Esophagus squamous epithelium (tissue), 5 donors: ENCODE results near the gene PRKCE. TPM values are rescaled to one million over a fixed set of nuclear protein-coding genes. Genes with fewer than 3 reads are reported as not detected.

Experiments
- DNase-seq: peaks from one replicate; lab custom pipeline; 2025; lab: John Stamatoyannopoulos, UW
- H3K27ac ChIP-seq, 4 donors: fragments of 200-600 bp; sonication (generic); one replicate each; pipeline ENCODE4 v1.5.1; 2016 to 2019; ENCODE audit warnings: mild to moderate bottlenecking in 1 of 4
- H3K27me3 ChIP-seq, 4 donors: fragments of 200-600 bp; sonication (generic); 1 replicate in 3 of 4; 2 replicates in 1 of 4; pipeline versions ENCODE4 v1.5.1 to v1.6.0; 2017 to 2021; ENCODE audit warnings: antibody characterized with exemption in 1 of 4
- H3K36me3 ChIP-seq, 3 donors: fragments of 200-600 bp; sonication (generic); one replicate each; pipeline ENCODE4 v1.5.1; 2016 to 2019
- H3K4me1 ChIP-seq, 3 donors: fragments of 200-600 bp; sonication (generic); one replicate each; pipeline ENCODE4 v1.5.1; 2017 to 2019
- H3K4me3 ChIP-seq, 4 donors: fragments of 200-600 bp; sonication (generic); 1 replicate in 3 of 4; 2 replicates in 1 of 4; pipeline ENCODE4 v1.5.1; 2016 to 2019; ENCODE audit warnings: mild to moderate bottlenecking in 2 of 4, moderate library complexity in 1 of 4
- H3K9me3 ChIP-seq, 3 donors: fragments of 200-600 bp; sonication (generic); one replicate each; pipeline ENCODE4 v1.5.1; 2016 to 2019
- CTCF ChIP-seq, 6 experiments: fragments of 450-650 bp in 4 of 6; fragments of 200-600 bp in 2 of 6; sonication (generic) in 2 of 6; IDR thresholded peaks; one replicate each; pipeline ENCODE4 v1.5.1; 2016 to 2019; ENCODE audit warnings: antibody characterized with exemption in 6 of 6, mild to moderate bottlenecking in 4 of 6, moderate library complexity in 4 of 6
- POLR2A ChIP-seq, 4 donors: fragments of 450-650 bp; IDR thresholded peaks; one replicate each; pipeline ENCODE4 v1.6.1; 2017; ENCODE audit warnings: antibody characterized with exemption in 4 of 4, mild to moderate bottlenecking in 4 of 4, moderate library complexity in 3 of 4
- WGBS, 2 donors: methylation state at CpG; one replicate each; pipeline ENCODE4 v1.1.5; 2018; 5-methylcytosine and 5-hydroxymethylcytosine counted together
- intact Hi-C: fragments of 100-400 bp; cut with DNase I; formaldehyde crosslinking; loops from one replicate; pipeline ENCODE4 v1.15.0; 2022
- total RNA-seq, 4 donors: library from RNA; depleted of rRNA; stranded (reverse); fragments of >200 nt; gene quantifications; one replicate each; pipeline ENCODE4 v1.1.0, GENCODE V29; 2016
- donor health status: DM: yes; HTN: yes; CAD: no.

PRKCE gene
- total RNA-seq, 4 donors from 2014 or later = 6.5 to 13.7 (median 9.9) TPM

DNA sequence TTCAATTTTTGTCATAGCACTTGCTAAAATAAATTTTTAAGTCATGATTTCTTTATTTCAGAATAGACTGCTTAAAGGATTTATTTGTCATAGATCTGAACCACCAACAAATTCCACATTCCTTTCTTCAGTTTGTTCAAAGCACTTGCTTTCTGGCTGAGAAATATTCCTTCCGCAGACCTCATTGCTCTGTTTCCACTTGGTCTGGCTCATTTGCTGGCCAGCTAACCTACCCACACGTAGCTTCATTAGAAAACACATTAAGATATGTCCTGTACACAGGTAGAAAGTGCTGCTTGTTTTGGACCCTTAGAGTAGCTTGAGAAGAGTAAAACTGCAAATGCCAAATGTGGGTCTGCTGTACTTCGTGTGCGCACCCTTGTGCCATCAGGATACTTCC lies 479.0 kb downstream of the PRKCE start:
- TF ChIP-seq POLR2A (IDR thresholded peaks at IDR 0.05) = no peak
- no peak for TF ChIP-seq CTCF (IDR thresholded peaks at IDR 0.05)
- H3K4me1 ChIP-seq = peaks cover 11 to 64% (median 19%) of the 10 kb centered on the region in 3 donors
- no peak overlapping the region for H3K27ac ChIP-seq
- H3K9me3 ChIP-seq = no peaks in the 10 kb centered on the region
- no peaks in the 10 kb centered on the region for H3K36me3 ChIP-seq
- H3K4me3 ChIP-seq = no peak overlapping the region
- intact Hi-C loops = no loop called here
- H3K27me3 ChIP-seq = no peaks in the 10 kb centered on the region
- DNase-seq = no peak
- 89 to 96% methylated on average over 4 of the region's 4 CpGs for WGBS, 2 donors

- intact Hi-C loops = no loop called here
These were observed 481.5 kb downstream of the PRKCE start for GRCh38 chr2:46132996-46133395.

GRCh38 chr2:46134531-46135227 lies 483.2 kb downstream of the PRKCE start:
- intact Hi-C loops = no loop called here
- DNase-seq = no peak
- Histone ChIP-seq H3K4me3 (no peak overlapping the region), H3K4me1 (peaks cover 0 to 38% (median 14%) of the 10 kb centered on the region in 3 donors), H3K36me3 (no peaks in the 10 kb centered on the region), H3K27ac (peak overlapping the region; percentile 15 to 75 (median 49)), H3K9me3 (no peaks in the 10 kb centered on the region), H3K27me3 (no peaks in the 10 kb centered on the region)
- no peak for TF ChIP-seq CTCF (IDR thresholded peaks at IDR 0.05)
- TF ChIP-seq POLR2A (IDR thresholded peaks at IDR 0.05) = no peak
- WGBS, 2 donors = 23 to 25% methylated on average over 8 of the region's 8 CpGs

More at GRCh38 chr2:46132996-46133395, 481.5 kb downstream of the PRKCE start:
- Histone ChIP-seq H3K4me3 (no peak overlapping the region), H3K4me1 (peaks cover 0 to 52% (median 14%) of the 10 kb centered on the region in 3 donors), H3K27ac (no peak overlapping the region), H3K36me3 (no peaks in the 10 kb centered on the region), H3K27me3 (no peaks in the 10 kb centered on the region), H3K9me3 (no peaks in the 10 kb centered on the region)
- no peak for DNase-seq
- WGBS, 2 donors = 97 to 100% methylated on average over 5 to 8 of the region's 8 CpGs
- TF ChIP-seq POLR2A (IDR thresholded peaks at IDR 0.05) (no peak), CTCF (IDR thresholded peaks at IDR 0.05) (no peak)

DNA sequence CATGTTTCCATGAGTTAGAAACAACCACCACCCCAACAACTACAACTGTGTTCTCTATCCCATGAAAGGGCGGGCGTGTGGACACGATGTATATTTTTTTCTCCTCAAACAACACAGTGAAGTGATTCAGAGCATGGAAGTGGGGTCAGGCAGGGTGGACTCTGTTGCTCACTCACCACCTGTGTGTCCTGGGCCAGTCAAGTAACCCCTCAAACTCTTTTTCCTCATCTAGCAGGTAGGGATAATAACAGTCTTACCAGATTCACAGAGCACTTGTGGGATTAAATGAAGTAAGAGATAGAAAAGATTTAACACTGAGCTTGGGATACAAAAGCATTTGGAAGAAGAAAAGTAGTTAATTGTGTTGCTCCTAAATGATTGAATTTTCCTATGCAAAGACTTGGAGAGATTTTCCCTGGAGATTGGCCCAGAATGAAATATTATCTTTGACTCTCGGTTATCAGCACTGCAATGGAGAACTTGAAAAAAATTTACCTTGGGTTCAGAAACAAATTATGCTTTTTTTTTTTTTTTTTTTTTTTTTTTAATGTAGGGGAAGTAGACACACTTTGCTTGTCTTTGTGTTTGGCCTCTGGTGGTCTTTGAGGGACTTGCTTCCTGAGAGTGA lies 483.9 kb downstream of the PRKCE start:
- no peak for DNase-seq
- TF ChIP-seq CTCF (IDR thresholded peaks at IDR 0.05) = no peak
- no peak for TF ChIP-seq POLR2A (IDR thresholded peaks at IDR 0.05)
- no peaks in the 10 kb centered on the region for H3K9me3 ChIP-seq
- no peaks in the 10 kb centered on the region for H3K27me3 ChIP-seq
- intact Hi-C loops = no loop called here
- 65 to 77% methylated on average over 4 of the region's 4 CpGs for WGBS, 2 donors
- H3K4me3 ChIP-seq = no peak overlapping the region
- H3K36me3 ChIP-seq = no peaks in the 10 kb centered on the region
- H3K4me1 ChIP-seq = peaks cover 0 to 35% (median 14%) of the 10 kb centered on the region in 3 donors
- peak overlapping the region; percentile 15 to 75 (median 49) for H3K27ac ChIP-seq

- H3K27me3 ChIP-seq = no peaks in the 10 kb centered on the region
- H3K4me3 ChIP-seq = no peak overlapping the region
- no peak for DNase-seq
- 80 to 83% methylated on average over 6 of the region's 6 CpGs for WGBS, 2 donors
- H3K36me3 ChIP-seq = no peaks in the 10 kb centered on the region
- TF ChIP-seq CTCF (IDR thresholded peaks at IDR 0.05) (no peak), POLR2A (IDR thresholded peaks at IDR 0.05) (no peak)
- no peaks in the 10 kb centered on the region for H3K9me3 ChIP-seq
- H3K27ac ChIP-seq = peak overlapping the region in 1 of 4 donors; percentile 75
- intact Hi-C loops = no loop called here
- H3K4me1 ChIP-seq = peaks cover 0 to 35% (median 14%) of the 10 kb centered on the region in 3 donors
These were observed 484.5 kb downstream of the PRKCE start for GRCh38 chr2:46135958-46136357.
